ENCODE data around the gene ENAH. TPM values are rescaled to one million over a fixed set of nuclear protein-coding genes. Genes with fewer than 3 reads are reported as not detected.

ENAH gene
- total and polyA plus RNA-seq, 4 donors: 15.5 to 89.4 (median 48.4) TPM

DNA sequence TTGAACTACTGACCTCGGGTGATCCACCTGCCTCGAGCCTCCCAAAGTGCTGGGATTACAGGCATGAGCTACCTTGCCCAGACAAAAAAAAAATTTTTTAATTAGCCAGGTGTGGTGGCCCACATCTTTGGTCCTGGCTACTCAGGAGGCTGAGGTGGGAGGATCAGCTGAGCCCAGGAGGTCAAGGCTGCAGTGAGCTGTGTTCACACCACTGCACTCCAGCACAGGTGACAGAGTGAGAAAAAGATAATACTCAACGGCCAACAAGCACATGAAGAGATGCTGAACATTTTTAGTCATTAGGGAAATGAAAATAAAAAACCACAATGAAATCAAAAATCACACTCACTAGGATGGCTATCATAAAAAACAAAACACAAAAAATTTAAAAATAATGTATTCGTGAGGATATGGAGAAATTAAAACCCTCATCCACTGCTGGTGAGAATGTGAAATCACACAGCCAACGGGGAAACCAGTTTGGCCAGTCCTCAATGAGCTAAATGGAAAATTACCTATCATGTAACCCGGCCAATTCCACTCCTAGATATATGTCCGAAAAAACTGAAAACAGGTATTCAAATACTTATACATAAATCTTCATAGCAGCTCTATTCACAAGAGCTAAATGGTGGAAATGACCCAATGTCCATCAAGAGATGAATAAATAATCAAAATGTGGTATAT is 41.2 kb downstream of the ENAH start:
- TF ChIP-seq, protein P1, sequence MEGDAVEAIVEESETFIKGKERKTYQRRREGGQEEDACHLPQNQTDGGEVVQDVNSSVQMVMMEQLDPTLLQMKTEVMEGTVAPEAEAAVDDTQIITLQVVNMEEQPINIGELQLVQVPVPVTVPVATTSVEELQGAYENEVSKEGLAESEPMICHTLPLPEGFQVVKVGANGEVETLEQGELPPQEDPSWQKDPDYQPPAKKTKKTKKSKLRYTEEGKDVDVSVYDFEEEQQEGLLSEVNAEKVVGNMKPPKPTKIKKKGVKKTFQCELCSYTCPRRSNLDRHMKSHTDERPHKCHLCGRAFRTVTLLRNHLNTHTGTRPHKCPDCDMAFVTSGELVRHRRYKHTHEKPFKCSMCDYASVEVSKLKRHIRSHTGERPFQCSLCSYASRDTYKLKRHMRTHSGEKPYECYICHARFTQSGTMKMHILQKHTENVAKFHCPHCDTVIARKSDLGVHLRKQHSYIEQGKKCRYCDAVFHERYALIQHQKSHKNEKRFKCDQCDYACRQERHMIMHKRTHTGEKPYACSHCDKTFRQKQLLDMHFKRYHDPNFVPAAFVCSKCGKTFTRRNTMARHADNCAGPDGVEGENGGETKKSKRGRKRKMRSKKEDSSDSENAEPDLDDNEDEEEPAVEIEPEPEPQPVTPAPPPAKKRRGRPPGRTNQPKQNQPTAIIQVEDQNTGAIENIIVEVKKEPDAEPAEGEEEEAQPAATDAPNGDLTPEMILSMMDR (IDR thresholded peaks at IDR 0.05; ENCODE audit: control extremely low read depth, extremely low read depth): no peak
- Histone ChIP-seq H3K9me3 (ENCODE audit: control insufficient read depth in 4 of 4, insufficient read depth in 3 of 4, low read length in 3 of 4) (no peaks in the 10 kb centered on the region), H3K27me3 (ENCODE audit: control insufficient read depth in 3 of 3, insufficient read depth in 3 of 3, low read length in 2 of 3) (no peaks in the 10 kb centered on the region), H3K27ac (ENCODE audit: low read depth in 1 of 2, low read length in 1 of 2) (no peak overlapping the region), H3K4me3 (no peak overlapping the region), H3K9ac (ENCODE audit: insufficient read depth in 1 of 2, low read length in 2 of 2) (no peak overlapping the region), H3K4me1 (ENCODE audit: control insufficient read depth in 5 of 5, insufficient read depth in 5 of 5, low read length in 5 of 5) (peaks cover 1 to 34% (median 18%) of the 10 kb centered on the region in 5 donors), H3K36me3 (ENCODE audit: control insufficient read depth in 4 of 4, insufficient read depth in 4 of 4, low read length in 4 of 4) (peaks cover 0 to 3% (median 0%) of the 10 kb centered on the region in 4 donors)
- 71 to 90% methylated on average over 7 of the region's 7 CpGs for WGBS, 2 donors
- no peak for ATAC-seq (ENCODE audit: insufficient read depth, low FRiP score)
- no peak for DNase-seq

DNA sequence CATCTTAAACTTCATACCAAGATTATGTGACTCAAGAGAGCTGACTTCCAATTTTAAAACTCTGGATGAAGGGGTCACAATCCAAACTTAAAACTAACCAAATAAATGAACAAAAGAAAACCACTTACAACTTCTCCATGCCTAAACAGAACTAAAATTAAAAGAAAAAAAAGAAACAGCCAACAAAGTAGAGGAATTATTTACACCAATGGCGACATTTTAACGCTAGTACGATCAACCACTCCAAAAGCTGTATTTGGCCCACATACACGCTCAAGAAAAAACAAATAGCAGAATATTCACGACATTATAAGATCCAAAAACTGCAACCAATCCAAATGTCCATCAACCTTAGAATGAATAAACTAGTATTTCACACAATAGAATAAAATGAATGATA is 42.4 kb downstream of the ENAH start:
- H3K27ac ChIP-seq (ENCODE audit: low read depth in 1 of 2, low read length in 1 of 2): no peak overlapping the region
- no peaks in the 10 kb centered on the region for H3K27me3 ChIP-seq (ENCODE audit: control insufficient read depth in 3 of 3, insufficient read depth in 3 of 3, low read length in 2 of 3)
- TF ChIP-seq, protein P1 (IDR thresholded peaks at IDR 0.05; ENCODE audit: control extremely low read depth, extremely low read depth): no peak
- H3K36me3 ChIP-seq (ENCODE audit: control insufficient read depth in 4 of 4, insufficient read depth in 4 of 4, low read length in 4 of 4): peaks cover 0 to 3% (median 0%) of the 10 kb centered on the region in 4 donors
- H3K9ac ChIP-seq (ENCODE audit: insufficient read depth in 1 of 2, low read length in 2 of 2): peak overlapping the region in 1 of 2 donors; percentile 47
- DNase-seq: no peak
- H3K4me3 ChIP-seq: no peak overlapping the region
- H3K9me3 ChIP-seq (ENCODE audit: control insufficient read depth in 4 of 4, insufficient read depth in 3 of 4, low read length in 3 of 4): no peaks in the 10 kb centered on the region
- peaks cover 1 to 36% (median 18%) of the 10 kb centered on the region in 5 donors for H3K4me1 ChIP-seq (ENCODE audit: control insufficient read depth in 5 of 5, insufficient read depth in 5 of 5, low read length in 5 of 5)
- ATAC-seq (ENCODE audit: insufficient read depth, low FRiP score): no peak
- 87 to 93% methylated on average over 5 of the region's 5 CpGs for WGBS, 2 donors

DNA sequence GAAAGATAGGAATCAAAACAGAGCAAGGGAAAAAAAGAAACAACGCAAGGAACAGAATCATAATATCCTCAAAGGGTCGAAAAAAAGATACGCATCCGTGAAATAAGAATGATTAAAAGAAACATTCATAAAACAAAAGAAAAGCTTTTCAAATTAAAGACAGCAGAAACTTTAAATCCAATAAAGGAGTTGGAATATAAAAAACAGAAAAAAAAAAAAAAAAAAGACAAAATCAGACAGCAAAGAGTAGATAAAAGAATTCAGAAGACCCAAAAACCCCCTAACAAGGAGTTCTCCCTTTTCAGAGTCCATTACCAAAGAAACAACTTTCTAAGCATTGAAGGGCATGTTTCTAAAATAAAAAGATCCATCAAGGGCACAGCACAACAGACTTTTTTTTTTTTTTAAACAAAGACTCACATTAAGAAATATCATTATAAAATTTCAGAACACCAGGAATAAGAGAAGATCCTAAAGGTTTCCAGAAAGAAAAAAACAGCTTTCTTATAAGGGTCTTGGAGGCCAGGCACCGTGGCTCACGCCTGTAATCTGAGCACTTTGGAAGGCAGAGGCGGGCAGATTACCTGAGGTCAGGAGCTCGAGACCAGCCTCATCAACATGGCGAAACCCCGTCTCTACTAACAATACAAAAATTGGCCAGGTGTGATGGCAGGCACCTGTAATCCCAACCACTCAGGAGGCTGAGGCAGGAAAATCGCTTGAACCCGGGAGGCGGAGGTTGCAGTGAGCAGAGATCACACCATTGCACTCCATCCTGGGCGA is 44.7 kb downstream of the ENAH start:
- Histone ChIP-seq H3K9me3 (ENCODE audit: control insufficient read depth in 4 of 4, insufficient read depth in 3 of 4, low read length in 3 of 4) (no peaks in the 10 kb centered on the region), H3K4me1 (ENCODE audit: control insufficient read depth in 5 of 5, insufficient read depth in 5 of 5, low read length in 5 of 5) (peaks cover 1 to 39% (median 19%) of the 10 kb centered on the region in 5 donors), H3K27ac (ENCODE audit: low read depth in 1 of 2, low read length in 1 of 2) (no peak overlapping the region), H3K27me3 (ENCODE audit: control insufficient read depth in 3 of 3, insufficient read depth in 3 of 3, low read length in 2 of 3) (no peaks in the 10 kb centered on the region), H3K4me3 (no peak overlapping the region), H3K9ac (ENCODE audit: insufficient read depth in 1 of 2, low read length in 2 of 2) (no peak overlapping the region), H3K36me3 (ENCODE audit: control insufficient read depth in 4 of 4, insufficient read depth in 4 of 4, low read length in 4 of 4) (peaks cover 0 to 3% (median 0%) of the 10 kb centered on the region in 4 donors)
- no peak for ATAC-seq (ENCODE audit: insufficient read depth, low FRiP score)
- TF ChIP-seq, protein P1 (IDR thresholded peaks at IDR 0.05; ENCODE audit: control extremely low read depth, extremely low read depth): no peak
- DNase-seq: no peak
- WGBS, 2 donors: 92% methylated on average over 14 of the region's 14 CpGs

All from lung (tissue), 12 donors.